Skeletal muscle satellite cell (primary cell): ENCODE measurements around the gene WBP1.
A peak's percentile ranks its signal among the peaks of the same experiment; 100 is the strongest.

Experiments
- H3K27me3 ChIP-seq: 2 replicates; pipeline ENCODE4 v1.7.0; 2013; ENCODE audit warnings: low read length; ENCODE audit not compliant: control insufficient read depth, insufficient read depth
- H3K36me3 ChIP-seq: 2 replicates; pipeline ENCODE4 v1.7.0; 2013; ENCODE audit warnings: mild to moderate bottlenecking, control low read depth, low read length; ENCODE audit not compliant: insufficient read depth
- H3K4me1 ChIP-seq: 2 replicates; pipeline ENCODE4 v1.7.0; 2013; ENCODE audit warnings: low read length; ENCODE audit not compliant: control insufficient read depth, insufficient read depth
- H3K4me2 ChIP-seq: 2 replicates; pipeline ENCODE4 v1.7.0; 2013; ENCODE audit warnings: mild to moderate bottlenecking, low read length
- H3K4me3 ChIP-seq: 2 replicates; pipeline ENCODE4 v1.7.0; 2013; ENCODE audit warnings: low read length
- H3K9ac ChIP-seq: 2 replicates; pipeline ENCODE4 v1.7.0; 2013; ENCODE audit warnings: mild to moderate bottlenecking, low read depth, low read length, moderate library complexity
- H3K9me3 ChIP-seq: replicated peaks from 2 replicates; pipeline ENCODE4 v1.7.0; 2013; ENCODE audit warnings: mild to moderate bottlenecking, control low read depth, low read length

Gene WBP1

GRCh38 chr2:74502720-74503505 lies 44.7 kb downstream of the WBP1 start:
- H3K4me1 ChIP-seq = peaks cover 59% of the 10 kb centered on the region
- H3K36me3 ChIP-seq = peaks cover 17% of the 10 kb centered on the region
- peak overlapping the region; percentile 97 for H3K4me2 ChIP-seq
- peak overlapping the region; percentile 77 for H3K4me3 ChIP-seq
- H3K9ac ChIP-seq = peak overlapping the region; percentile 85
- no peaks in the 10 kb centered on the region for H3K9me3 ChIP-seq
- H3K27me3 ChIP-seq = peaks cover 31% of the 10 kb centered on the region

- H3K4me3 ChIP-seq = peak overlapping the region; percentile 77
- peak overlapping the region; percentile 97 for H3K4me2 ChIP-seq
Observed at GRCh38 chr2:74503506-74504475, 45.6 kb downstream of the WBP1 start.

GRCh38 chr2:74504591-74504990 lies 46.4 kb downstream of the WBP1 start:
- no peak overlapping the region for H3K9ac ChIP-seq
- no peaks in the 10 kb centered on the region for H3K9me3 ChIP-seq
- peaks cover 17% of the 10 kb centered on the region for H3K36me3 ChIP-seq
- H3K4me3 ChIP-seq = no peak overlapping the region
- H3K4me1 ChIP-seq = peaks cover 48% of the 10 kb centered on the region
- H3K4me2 ChIP-seq = peak overlapping the region; percentile 29
- H3K27me3 ChIP-seq = peaks cover 19% of the 10 kb centered on the region

More at GRCh38 chr2:74503506-74504475, 45.6 kb downstream of the WBP1 start:
- peaks cover 24% of the 10 kb centered on the region for H3K27me3 ChIP-seq
- peaks cover 56% of the 10 kb centered on the region for H3K4me1 ChIP-seq
- no peaks in the 10 kb centered on the region for H3K9me3 ChIP-seq
- H3K9ac ChIP-seq = peak overlapping the region; percentile 85
- peaks cover 17% of the 10 kb centered on the region for H3K36me3 ChIP-seq

- peak overlapping the region; percentile 98 for H3K4me3 ChIP-seq
Observed at GRCh38 chr2:74505448-74506246, 47.4 kb downstream of the WBP1 start.

GRCh38 chr2:74507145-74507925 lies 49.1 kb downstream of the WBP1 start, which contains the start of gene PCGF1:
PCGF1 (minus strand) TSS chr2:74507695; CDS start chr2:74507668, 27 bp downstream.
- Histone ChIP-seq H3K4me2 (peak within 1 kb of the TSS; percentile 97), H3K9me3 (no peaks in the 10 kb centered on the region), H3K36me3 (peaks cover 17% of the 10 kb centered on the region), H3K4me1 (peaks cover 53% of the 10 kb centered on the region), H3K4me3 (peak within 1 kb of the TSS; percentile 98), H3K9ac (peak within 1 kb of the TSS; percentile 99), H3K27me3 (peaks cover 10% of the 10 kb centered on the region)

More at GRCh38 chr2:74505448-74506246, 47.4 kb downstream of the WBP1 start:
- Histone ChIP-seq H3K36me3 (peaks cover 17% of the 10 kb centered on the region), H3K9ac (no peak overlapping the region), H3K4me2 (peak overlapping the region; percentile 75), H3K9me3 (no peaks in the 10 kb centered on the region), H3K27me3 (peaks cover 17% of the 10 kb centered on the region), H3K4me1 (peaks cover 47% of the 10 kb centered on the region)

GRCh38 chr2:74507926-74508520 lies 49.8 kb downstream of the WBP1 start:
- peaks cover 15% of the 10 kb centered on the region for H3K27me3 ChIP-seq
- peak overlapping the region; percentile 98 for H3K4me3 ChIP-seq
- H3K36me3 ChIP-seq = peaks cover 17% of the 10 kb centered on the region
- no peaks in the 10 kb centered on the region for H3K9me3 ChIP-seq
- peaks cover 46% of the 10 kb centered on the region for H3K4me1 ChIP-seq
- H3K4me2 ChIP-seq = peak overlapping the region; percentile 97
- H3K9ac ChIP-seq = peak overlapping the region; percentile 99

GRCh38 chr2:74510272-74510671 lies 52.0 kb downstream of the WBP1 start:
- no peaks in the 10 kb centered on the region for H3K9me3 ChIP-seq
- peaks cover 32% of the 10 kb centered on the region for H3K4me1 ChIP-seq
- peaks cover 38% of the 10 kb centered on the region for H3K27me3 ChIP-seq

More at GRCh38 chr2:74510272-74510671, 52.0 kb downstream of the WBP1 start:
- peaks cover 9% of the 10 kb centered on the region for H3K36me3 ChIP-seq
- no peak overlapping the region for H3K4me3 ChIP-seq
- no peak overlapping the region for H3K9ac ChIP-seq
- H3K4me2 ChIP-seq = no peak overlapping the region
